Activated naive CD8-positive, alpha-beta T cell treated with anti-CD3 and anti-CD28 coated beads, Interleukin-2, amount 10 ng/mL, durations not matched to agents 7 days and 5 days (primary cell): Measurements from ENCODE around the gene PHLPP1. TPM values are rescaled to one million over a fixed set of nuclear protein-coding genes. Genes with fewer than 3 reads are reported as not detected.

Source experiments
- ATAC-seq: fragments of 150-1000 bp; cut with Tn5 transposase; one replicate; pipeline ENCODE4 v1.10.0; 2021; ENCODE audit warnings: low read depth, moderate library complexity
- POLR2A ChIA-PET: fragments of 350-600 bp; sonication (Branson Sonifier 250); formaldehyde crosslinking; loops from one replicate; lab custom pipeline; 2021; ENCODE audit warnings: antibody characterized with exemption; lab: Charles Lee
- DNase-seq: peaks from one replicate; pipeline ENCODE4 v3.0.0; 2021
- H3K27ac Mint-ChIP-seq: one replicate; pipeline ENCODE4 v1.8.0; 2022; ENCODE audit warnings: mild to moderate bottlenecking, mixed read lengths
- H3K27me3 Mint-ChIP-seq: one replicate; pipeline ENCODE4 v1.8.0; 2022; ENCODE audit warnings: mild to moderate bottlenecking, moderate library complexity, mixed read lengths
- H3K36me3 Mint-ChIP-seq: one replicate; pipeline ENCODE4 v1.8.0; 2021; ENCODE audit warnings: mild to moderate bottlenecking, mixed read lengths
- H3K4me1 Mint-ChIP-seq: one replicate; pipeline ENCODE4 v1.8.0; 2021; ENCODE audit warnings: mixed read lengths
- H3K4me3 Mint-ChIP-seq: one replicate; pipeline ENCODE4 v1.8.0; 2022; ENCODE audit warnings: mild to moderate bottlenecking, moderate library complexity, mixed read lengths
- H3K9me3 Mint-ChIP-seq: one replicate; pipeline ENCODE4 v1.8.0; 2021; ENCODE audit warnings: mixed read lengths
- total RNA-seq, 2 experiments: library from RNA; stranded (reverse); gene quantifications; one replicate each; pipeline ENCODE4 v1.2.3, GENCODE V29; 2021

The PHLPP1 gene
- total RNA-seq, 2 experiments from 2014 or later: 5.8 to 6.1 TPM

- no peaks in the 10 kb centered on the region for H3K4me1 Mint-ChIP-seq
- H3K36me3 Mint-ChIP-seq: peaks cover 4% of the 10 kb centered on the region
- no peak overlapping the region for H3K4me3 Mint-ChIP-seq
- H3K9me3 Mint-ChIP-seq: no peaks in the 10 kb centered on the region
- no peaks in the 10 kb centered on the region for H3K27me3 Mint-ChIP-seq
- no peak for DNase-seq
- no peak overlapping the region for H3K27ac Mint-ChIP-seq
- POLR2A ChIA-PET: no interaction called here
- no peak for ATAC-seq
These were observed 112.8 kb downstream of the PHLPP1 start for GRCh38 chr18:62828091-62828640.

- no peak overlapping the region for H3K27ac Mint-ChIP-seq
- ATAC-seq (no peak), DNase-seq (no peak)
- POLR2A ChIA-PET: no interaction called here
- peaks cover 4% of the 10 kb centered on the region for H3K36me3 Mint-ChIP-seq
- H3K4me1 Mint-ChIP-seq: no peaks in the 10 kb centered on the region
- H3K4me3 Mint-ChIP-seq: no peak overlapping the region
- no peaks in the 10 kb centered on the region for H3K9me3 Mint-ChIP-seq
- H3K27me3 Mint-ChIP-seq: no peaks in the 10 kb centered on the region
These were observed 113.5 kb downstream of the PHLPP1 start for GRCh38 chr18:62828852-62829251.

GRCh38 chr18:62829936-62830335, 114.6 kb downstream of the PHLPP1 start:
- ATAC-seq (no peak), DNase-seq (no peak)
- Mint-ChIP-seq H3K27ac (no peak overlapping the region), H3K4me1 (no peaks in the 10 kb centered on the region), H3K9me3 (no peaks in the 10 kb centered on the region), H3K4me3 (no peak overlapping the region), H3K27me3 (no peaks in the 10 kb centered on the region), H3K36me3 (peaks cover 4% of the 10 kb centered on the region)
- POLR2A ChIA-PET: no interaction called here

DNA sequence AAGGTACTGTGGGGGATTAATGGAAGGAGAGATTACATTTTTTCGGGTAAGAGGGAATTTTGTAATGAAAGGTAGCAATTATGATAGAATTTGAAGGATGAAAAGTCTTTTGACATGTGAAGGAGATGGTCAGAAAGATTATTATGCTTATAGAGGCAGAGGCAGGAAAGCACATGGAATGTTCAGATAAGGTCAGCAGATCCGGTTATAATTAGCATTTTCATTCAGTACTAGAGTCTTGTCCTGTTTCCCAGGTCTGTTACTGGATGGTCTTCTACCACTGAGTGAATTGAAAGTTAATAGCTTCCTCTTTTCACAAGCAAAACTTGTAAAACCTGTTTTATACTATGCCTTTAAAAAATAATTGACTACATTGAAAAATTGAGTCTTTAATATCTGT, 116.9 kb downstream of the PHLPP1 start:
- Mint-ChIP-seq H3K9me3 (no peaks in the 10 kb centered on the region), H3K4me1 (no peaks in the 10 kb centered on the region), H3K27me3 (no peaks in the 10 kb centered on the region), H3K36me3 (peaks cover 4% of the 10 kb centered on the region), H3K4me3 (no peak overlapping the region), H3K27ac (no peak overlapping the region)
- no peak for DNase-seq
- ATAC-seq: no peak
- POLR2A ChIA-PET: no interaction called here

DNA sequence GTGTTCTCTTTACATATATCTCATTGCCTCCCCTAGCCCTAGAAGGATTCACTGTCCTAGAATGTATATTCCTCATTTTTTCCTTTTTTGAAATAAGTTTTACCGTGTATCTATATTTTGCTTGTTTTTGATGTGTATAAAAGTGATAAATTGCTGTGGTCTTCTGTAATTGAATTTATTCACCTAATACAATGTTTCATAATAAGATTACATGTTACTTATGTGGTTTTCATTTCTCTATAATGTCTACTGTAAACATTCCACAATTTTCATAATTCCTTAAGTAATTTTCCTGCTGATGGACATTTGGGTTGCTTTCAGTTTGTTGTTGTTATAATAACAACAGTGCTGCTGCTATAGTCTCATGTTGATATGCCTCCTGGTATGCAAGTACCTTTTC, 118.2 kb downstream of the PHLPP1 start:
- no peaks in the 10 kb centered on the region for H3K4me1 Mint-ChIP-seq
- H3K9me3 Mint-ChIP-seq: no peaks in the 10 kb centered on the region
- ATAC-seq (no peak), DNase-seq (no peak)
- no peak overlapping the region for H3K4me3 Mint-ChIP-seq
- POLR2A ChIA-PET: no interaction called here
- H3K27ac Mint-ChIP-seq: no peak overlapping the region
- H3K27me3 Mint-ChIP-seq: no peaks in the 10 kb centered on the region
- peaks cover 4% of the 10 kb centered on the region for H3K36me3 Mint-ChIP-seq

DNA sequence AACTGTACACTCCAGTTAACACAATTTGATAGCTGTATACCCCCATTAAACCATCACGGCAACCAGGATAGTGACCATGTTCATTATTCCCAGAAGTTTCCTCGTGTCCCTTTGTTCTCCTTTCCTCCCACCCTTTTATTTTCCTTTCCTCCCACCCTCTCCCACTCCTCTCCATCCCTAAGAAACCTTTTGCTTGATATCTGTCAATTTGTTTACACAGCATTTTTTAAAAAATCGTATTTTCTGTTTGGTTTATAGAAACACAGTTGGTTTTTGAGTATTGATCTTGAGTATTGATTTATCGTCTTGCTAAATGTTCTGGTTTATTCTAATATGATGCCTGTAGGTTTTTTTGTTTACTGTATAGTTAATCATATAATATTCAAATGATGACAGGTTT, 119.4 kb downstream of the PHLPP1 start:
- POLR2A ChIA-PET: no interaction called here
- Mint-ChIP-seq H3K4me1 (no peaks in the 10 kb centered on the region), H3K27me3 (no peaks in the 10 kb centered on the region)

GRCh38 chr18:62837011-62837410, 121.7 kb downstream of the PHLPP1 start:
- H3K4me3 Mint-ChIP-seq: no peak overlapping the region
- H3K4me1 Mint-ChIP-seq: no peaks in the 10 kb centered on the region
- DNase-seq (no peak), ATAC-seq (no peak)
- peaks cover 3% of the 10 kb centered on the region for H3K36me3 Mint-ChIP-seq
- POLR2A ChIA-PET: no interaction called here
- no peaks in the 10 kb centered on the region for H3K27me3 Mint-ChIP-seq
- no peak overlapping the region for H3K27ac Mint-ChIP-seq
- no peaks in the 10 kb centered on the region for H3K9me3 Mint-ChIP-seq

More for the DNA sequence above, 119.4 kb downstream of the PHLPP1 start:
- H3K27ac Mint-ChIP-seq: no peak overlapping the region
- DNase-seq (no peak), ATAC-seq (no peak)
- no peaks in the 10 kb centered on the region for H3K9me3 Mint-ChIP-seq
- H3K36me3 Mint-ChIP-seq: peaks cover 4% of the 10 kb centered on the region
- no peak overlapping the region for H3K4me3 Mint-ChIP-seq

- H3K36me3 Mint-ChIP-seq: peaks cover 3% of the 10 kb centered on the region
- no peak for DNase-seq
- no peak overlapping the region for H3K27ac Mint-ChIP-seq
- POLR2A ChIA-PET: no interaction called here
- H3K4me3 Mint-ChIP-seq: no peak overlapping the region
- no peaks in the 10 kb centered on the region for H3K9me3 Mint-ChIP-seq
- no peak for ATAC-seq
- H3K27me3 Mint-ChIP-seq: no peaks in the 10 kb centered on the region
- H3K4me1 Mint-ChIP-seq: no peaks in the 10 kb centered on the region
These were observed 123.2 kb downstream of the PHLPP1 start for GRCh38 chr18:62838475-62839098.

- DNase-seq (no peak), ATAC-seq (no peak)
- POLR2A ChIA-PET: no interaction called here
- Mint-ChIP-seq H3K36me3 (peaks cover 5% of the 10 kb centered on the region), H3K27me3 (no peaks in the 10 kb centered on the region), H3K27ac (no peak overlapping the region), H3K4me3 (no peak overlapping the region), H3K4me1 (peaks cover 3% of the 10 kb centered on the region), H3K9me3 (no peaks in the 10 kb centered on the region)
These were observed 124.8 kb downstream of the PHLPP1 start for GRCh38 chr18:62839874-62840713.

DNA sequence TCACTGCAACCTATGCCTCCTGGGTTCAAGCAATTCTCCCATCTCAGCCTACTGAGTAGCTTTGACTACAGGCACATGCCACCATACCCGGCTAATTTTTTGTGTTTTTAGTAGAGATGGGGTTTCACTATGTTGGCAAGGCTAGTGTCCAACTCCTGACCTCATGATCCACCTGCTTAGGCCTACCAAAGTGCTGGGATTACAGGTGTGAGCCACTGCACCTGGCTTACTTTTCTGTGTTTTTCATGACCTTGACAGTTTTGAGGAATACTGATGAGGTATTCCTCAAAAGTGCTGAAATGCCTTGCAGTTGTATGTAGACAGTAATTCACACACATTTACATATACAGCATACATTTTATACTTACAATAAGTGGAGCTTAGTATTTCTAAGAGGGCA, 126.1 kb downstream of the PHLPP1 start:
- H3K36me3 Mint-ChIP-seq: peaks cover 9% of the 10 kb centered on the region
- ATAC-seq (no peak), DNase-seq (no peak)
- H3K4me1 Mint-ChIP-seq: peaks cover 11% of the 10 kb centered on the region
- H3K27me3 Mint-ChIP-seq: no peaks in the 10 kb centered on the region
- POLR2A ChIA-PET: no interaction called here
- H3K4me3 Mint-ChIP-seq: no peak overlapping the region
- H3K27ac Mint-ChIP-seq: no peak overlapping the region
- H3K9me3 Mint-ChIP-seq: no peaks in the 10 kb centered on the region

DNA sequence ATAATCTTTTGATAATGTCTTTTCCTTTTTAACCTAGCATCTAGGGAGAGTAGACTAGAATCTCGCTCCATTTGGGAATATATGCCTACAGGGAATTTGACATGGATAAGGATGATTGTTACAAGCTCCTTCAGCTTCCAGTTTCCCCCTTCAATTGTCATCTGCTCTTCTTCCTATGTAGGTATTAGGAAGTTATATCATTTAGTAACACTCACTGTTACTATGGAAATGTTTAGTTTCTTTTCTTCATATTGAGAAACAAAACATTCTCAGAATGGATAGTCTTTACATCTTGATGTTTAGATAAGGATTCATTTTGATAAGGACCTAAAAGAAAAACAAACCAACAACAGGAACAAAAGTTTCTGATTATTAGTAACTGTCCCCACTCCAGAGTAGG, 127.6 kb downstream of the PHLPP1 start:
- POLR2A ChIA-PET: no interaction called here
- no peaks in the 10 kb centered on the region for H3K9me3 Mint-ChIP-seq
- no peak for DNase-seq
- ATAC-seq: no peak
- no peak overlapping the region for H3K27ac Mint-ChIP-seq
- H3K4me1 Mint-ChIP-seq: peaks cover 11% of the 10 kb centered on the region
- no peaks in the 10 kb centered on the region for H3K27me3 Mint-ChIP-seq
- no peak overlapping the region for H3K4me3 Mint-ChIP-seq
- H3K36me3 Mint-ChIP-seq: peaks cover 9% of the 10 kb centered on the region

DNA sequence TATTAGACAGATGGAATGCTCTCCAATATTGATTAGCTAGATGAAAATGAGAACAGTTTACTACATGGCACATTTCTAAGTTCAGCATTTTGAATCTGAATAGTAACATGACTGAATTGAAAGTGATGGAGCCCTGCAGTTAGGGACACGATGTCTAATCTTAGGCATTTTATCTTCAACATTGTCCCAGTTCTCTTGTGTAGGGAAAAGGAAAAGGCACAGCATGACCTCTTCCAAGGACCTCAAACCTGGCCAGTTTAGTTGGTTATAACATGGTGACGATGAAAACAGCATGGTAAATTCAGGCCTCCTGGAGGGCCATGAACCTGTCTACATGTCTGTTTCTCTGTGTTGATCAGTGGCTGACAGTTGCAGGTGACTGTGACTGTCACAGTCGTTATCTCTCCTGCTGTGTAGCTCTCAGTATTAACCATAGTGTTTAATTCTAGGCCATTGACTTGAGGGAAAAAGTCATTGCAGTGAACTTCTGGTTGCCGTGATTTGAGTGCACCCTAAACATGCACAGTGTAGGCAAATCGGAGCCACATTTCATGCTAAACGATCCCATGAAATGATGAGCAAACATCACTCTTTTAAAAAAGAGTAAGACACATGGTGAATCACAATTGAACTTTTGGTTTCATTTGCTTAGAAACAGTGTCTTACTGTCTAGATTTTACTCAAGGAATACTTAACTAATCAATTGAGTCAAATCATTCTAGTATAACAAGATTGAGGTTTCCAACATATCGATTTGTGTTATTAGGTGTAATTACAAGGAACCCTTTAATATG, 129.7 kb downstream of the PHLPP1 start:
- peaks cover 11% of the 10 kb centered on the region for H3K4me1 Mint-ChIP-seq
- H3K27ac Mint-ChIP-seq: peak overlapping the region; percentile 61
- H3K27me3 Mint-ChIP-seq: no peaks in the 10 kb centered on the region
- POLR2A ChIA-PET: no interaction called here
- ATAC-seq (no peak), DNase-seq (no peak)
- H3K4me3 Mint-ChIP-seq: peak overlapping the region; percentile 63
- H3K9me3 Mint-ChIP-seq: no peaks in the 10 kb centered on the region
- H3K36me3 Mint-ChIP-seq: peaks cover 9% of the 10 kb centered on the region

DNA sequence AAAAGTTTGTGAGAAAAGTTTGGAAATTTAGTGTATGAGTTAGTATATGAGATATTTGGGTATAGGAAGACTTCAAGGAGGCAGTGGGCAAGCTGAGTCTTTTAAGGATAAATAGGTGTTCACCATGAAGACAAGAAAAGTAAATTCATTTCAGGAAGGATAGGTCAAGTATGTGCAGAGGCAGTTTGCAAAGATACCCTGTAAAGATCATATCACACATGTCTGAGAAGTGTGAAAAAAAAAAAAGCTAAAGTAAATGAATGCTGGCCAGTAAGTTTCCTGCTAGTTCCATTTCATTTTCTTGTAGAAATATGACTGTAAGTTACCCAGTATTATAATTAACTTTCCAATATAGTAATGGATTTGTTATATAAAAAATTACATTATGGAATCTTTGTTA, 131.0 kb downstream of the PHLPP1 start:
- ATAC-seq: no peak
- H3K36me3 Mint-ChIP-seq: peaks cover 9% of the 10 kb centered on the region
- peaks cover 11% of the 10 kb centered on the region for H3K4me1 Mint-ChIP-seq
- no peak overlapping the region for H3K27ac Mint-ChIP-seq
- no peak overlapping the region for H3K4me3 Mint-ChIP-seq
- POLR2A ChIA-PET: no interaction called here
- H3K9me3 Mint-ChIP-seq: no peaks in the 10 kb centered on the region
- DNase-seq: no peak
- no peaks in the 10 kb centered on the region for H3K27me3 Mint-ChIP-seq
